GM18511 (cell line): ENCODE measurements around the gene ABLIM1.

Experiments
- ATAC-seq: cut with Tn5 transposase; IDR thresholded peaks from one replicate; pipeline ENCODE4 v1.9.1; 2021; ENCODE audit warnings: mild to moderate bottlenecking, moderate library complexity; ENCODE audit not compliant: unreplicated experiment

ABLIM1 gene

DNA sequence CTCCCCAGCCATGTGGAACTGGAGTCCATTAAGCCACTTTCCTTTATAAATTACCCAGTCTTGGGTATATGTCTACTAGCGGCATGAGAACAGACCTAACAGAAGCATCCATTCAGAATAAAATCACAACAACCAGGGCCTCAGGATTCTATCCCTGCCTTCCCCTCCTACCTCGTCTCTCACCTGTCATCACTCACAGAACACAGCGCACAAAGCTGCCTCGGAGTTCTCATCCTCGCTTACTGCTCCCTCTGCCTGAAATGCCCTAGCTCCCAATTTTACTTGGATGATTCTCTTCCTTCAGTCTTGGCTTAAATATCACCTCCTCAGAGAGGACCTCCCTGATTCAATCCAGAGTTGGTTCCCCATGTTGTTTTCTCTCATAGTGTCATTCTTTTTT, 183.1 kb downstream of the ABLIM1 start:
- ATAC-seq, result no peak

DNA sequence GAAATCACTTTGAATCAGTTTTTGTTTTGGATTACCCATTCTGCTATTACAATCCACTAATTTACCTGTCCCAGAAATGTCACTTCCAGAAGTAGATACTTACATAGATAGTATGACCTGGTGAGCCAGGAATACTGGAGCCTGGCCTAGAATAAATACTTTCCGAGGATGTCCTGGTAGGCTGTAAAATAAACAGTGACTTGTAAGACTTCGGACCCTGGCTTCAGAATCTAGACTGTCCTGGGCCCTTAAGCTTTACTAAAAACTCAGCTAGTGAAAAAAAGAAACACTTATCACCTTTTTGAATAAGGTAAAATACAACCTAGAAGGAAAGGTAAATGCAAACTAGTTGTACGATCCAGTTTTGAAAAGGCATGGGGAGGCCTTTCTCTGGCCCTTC, 184.3 kb downstream of the ABLIM1 start:
- no peak for ATAC-seq

DNA sequence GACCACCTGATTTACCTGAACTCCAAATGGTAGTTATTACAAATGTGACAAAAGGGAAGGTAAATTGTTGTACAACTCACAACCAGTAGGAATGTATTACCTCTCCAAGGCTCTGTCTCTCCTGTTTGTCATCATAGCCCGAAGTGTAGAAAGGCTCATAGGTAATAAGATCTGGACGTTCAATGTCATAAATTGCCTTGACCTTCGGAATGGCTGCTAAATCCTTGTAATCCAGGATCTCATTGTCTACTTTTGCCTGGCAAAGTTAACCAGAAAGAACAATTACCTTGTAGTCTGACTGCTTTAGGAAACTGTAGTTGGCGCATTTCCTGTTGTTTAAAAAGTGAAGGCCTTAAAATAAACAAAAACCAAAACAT, 185.2 kb downstream of the ABLIM1 start:
- ATAC-seq, result no peak

DNA sequence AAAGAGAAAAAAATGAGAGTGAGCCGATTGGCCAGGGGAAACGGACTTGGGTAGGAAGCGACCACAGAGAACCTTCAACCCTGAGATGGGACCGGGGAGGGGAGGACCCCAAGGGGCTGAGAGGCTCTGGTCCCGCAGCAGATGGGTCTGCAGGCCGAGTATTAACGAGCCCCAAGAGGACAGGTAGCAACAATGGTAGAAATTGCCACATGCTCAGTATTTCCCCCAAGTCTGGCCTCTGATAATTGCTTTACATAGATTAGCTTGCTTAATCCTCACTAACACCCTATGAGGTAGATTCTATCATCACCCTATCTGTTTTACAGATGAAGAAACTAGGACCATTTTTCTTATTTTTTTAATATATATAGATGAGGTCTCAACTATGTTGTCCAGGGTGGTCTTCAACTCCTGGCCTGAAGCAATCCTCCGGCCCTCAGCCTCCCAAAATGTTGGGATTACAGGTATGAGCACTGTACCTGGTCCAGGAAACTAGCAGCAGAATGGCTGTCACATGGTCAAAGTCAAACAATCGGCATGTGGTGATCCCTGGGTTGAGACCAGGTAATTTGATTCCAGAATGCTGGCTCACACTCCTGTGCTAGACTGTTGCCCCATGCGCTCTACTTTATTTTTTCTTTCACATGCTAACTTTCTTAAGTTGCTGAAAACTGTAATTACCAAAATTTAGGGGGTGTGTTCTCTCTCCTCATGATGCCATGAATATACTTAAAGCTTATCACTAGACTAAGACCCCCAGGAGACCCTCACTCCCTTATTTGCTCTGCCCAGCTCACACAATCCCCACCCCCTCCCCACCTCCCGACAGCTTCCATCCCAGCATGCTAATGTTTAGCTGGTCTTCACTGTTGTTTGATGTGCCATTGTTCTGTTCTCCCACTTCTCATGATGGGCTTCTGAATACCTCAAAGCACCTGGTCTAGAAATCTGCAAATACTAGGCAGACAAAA, 185.9 kb downstream of the ABLIM1 start:
- peak; percentile 8 for ATAC-seq

DNA sequence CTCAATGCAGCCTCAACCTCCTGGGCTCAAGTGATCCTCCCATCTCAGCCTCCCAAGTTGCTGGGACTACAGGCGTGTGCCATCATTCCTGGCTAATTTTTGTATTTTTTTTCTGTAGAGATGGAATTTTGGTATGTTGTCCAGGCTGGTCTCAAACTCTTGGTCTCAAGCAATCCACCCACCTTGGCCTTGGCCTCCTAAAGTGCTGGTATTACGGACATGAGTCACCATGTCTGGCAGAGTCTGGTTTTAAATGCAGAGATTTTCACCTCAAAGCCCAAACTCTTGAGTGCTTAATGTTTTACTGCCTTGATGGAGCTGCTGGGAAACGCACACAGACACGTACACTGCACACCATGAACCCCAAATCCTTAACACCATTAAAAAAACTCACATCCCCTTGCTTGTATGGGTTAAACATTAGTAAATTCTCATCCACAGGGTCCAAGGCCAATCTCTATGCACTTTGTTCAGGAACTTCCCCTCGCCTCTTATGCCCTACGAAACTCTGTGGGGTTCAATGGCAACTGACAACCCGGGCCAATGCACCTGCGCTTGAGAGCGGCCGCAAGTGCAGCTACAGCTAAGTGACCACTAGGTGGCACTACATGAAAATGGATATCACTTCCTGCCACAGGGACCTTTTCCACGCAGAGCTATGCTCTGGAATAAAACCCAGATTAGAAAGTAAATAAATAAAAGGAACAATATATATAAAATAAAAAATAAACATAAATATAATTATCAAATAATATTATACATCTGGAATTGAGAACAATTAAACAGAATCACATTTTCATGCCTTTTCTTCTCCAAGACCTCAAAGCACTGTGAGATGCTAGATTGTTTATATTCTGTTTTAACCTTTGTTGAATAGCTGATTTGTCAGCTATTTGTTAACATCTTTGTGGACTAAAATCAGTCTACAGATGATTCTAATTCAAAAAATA, 186.8 kb downstream of the ABLIM1 start:
- ATAC-seq, result peak; percentile 97

DNA sequence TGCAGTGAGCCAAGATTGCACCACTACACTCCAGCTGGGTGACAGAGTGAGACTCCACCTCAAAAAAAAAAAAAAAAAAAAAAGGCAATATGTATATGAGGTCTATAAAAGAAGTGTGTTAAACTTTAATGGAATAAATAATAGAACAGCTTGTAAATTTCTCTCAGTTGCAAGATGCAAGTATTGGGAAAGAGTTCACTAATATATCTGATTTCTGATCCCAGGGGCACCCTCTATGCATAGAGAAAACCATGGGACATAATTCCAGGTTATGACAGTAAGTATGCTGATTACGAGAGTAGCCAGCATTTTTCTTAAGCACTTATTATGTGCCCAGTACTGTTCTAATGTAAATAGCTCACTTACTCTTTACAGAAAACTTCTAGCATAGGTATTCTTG, 187.7 kb downstream of the ABLIM1 start:
- ATAC-seq, result no peak

DNA sequence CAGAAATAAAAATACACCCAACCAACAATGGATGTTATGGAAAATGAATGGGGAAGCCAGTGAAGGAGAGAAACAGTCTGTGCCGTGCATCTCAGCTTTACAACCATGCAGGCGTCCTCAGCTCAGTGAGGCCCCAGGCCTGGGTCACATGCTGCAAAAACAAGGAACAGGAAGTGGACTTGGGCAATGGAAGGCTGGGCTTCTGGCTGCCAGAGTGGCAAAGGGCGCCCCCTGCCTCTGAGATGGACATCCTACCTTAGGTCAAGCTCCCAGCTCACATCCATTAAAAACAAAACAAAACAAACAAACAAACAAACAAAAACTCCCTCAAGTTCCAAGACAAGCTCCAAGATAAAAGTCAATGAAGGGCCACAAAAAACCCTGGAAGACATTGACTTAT, 199.1 kb downstream of the ABLIM1 start:
- ATAC-seq, result peak; percentile 68

DNA sequence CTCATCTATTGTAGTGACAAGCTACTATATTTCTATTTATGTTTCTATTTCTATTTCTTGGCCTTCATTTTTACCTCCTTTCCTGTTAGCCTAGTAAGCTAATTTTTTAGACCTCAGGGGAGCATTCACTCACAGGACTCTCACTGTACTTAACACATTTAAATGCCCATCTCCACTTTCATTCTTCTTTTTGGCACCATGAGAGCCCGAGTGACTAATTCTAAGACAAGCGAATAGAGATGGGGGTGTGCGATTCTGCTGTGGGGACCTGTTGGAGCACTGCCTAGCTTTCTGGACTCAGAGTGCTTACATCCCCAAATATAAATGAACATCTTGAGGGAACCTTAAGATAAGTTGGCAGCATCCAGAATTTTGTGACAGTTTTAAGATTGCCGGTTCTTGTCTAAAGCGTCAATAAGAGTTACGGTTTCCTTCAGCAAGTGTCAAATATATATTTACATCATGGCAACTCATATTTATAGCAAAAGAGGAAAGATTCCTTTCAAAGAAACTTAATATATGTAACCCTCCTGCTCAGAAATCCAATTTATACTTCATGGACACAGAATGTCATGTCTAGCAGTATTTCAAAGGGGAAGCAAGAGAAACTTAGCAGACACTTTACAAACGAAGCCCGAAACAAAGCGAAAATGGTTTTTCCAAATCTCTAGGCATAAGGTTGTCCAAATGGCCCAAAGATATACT, 199.7 kb downstream of the ABLIM1 start:
- ATAC-seq, result no peak

DNA sequence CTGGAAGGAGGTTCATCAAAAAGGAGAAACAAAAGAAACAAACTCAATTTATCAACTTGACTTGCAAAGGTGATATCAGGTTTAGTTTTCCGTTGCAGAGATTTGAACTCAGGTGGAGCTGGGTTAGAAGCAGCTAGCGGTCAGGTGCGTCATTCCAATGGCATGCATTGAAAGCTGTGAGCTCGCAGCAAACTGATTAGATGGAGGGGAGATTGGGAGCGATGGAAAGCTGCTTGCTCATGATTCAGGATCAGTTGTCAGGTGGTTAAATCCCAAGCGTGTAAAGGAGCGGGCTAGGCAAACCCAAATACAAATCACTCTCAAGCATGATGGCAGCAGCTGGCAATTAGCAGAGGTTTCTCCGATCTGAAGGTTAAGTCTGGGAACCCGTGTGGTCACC, 204.5 kb downstream of the ABLIM1 start:
- no peak for ATAC-seq

DNA sequence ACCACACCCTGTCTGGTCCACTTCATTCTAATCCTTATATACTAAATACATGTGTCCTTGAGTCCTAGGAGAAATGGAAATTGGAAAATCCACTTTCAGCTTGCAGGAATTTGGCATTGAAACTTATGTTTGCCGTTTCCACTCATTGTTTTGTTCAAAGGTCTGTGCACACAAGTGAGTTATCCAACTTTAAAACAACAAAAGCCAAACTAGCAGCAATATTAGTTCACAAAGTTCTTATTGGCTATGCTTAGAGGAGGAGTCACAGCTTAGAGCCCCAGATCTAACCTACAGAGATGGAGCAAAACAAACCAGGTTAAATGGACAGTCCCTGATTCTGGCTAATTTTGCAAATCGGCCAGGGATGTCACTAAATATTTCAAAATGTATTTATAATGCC, 209.2 kb downstream of the ABLIM1 start:
- ATAC-seq, result no peak

DNA sequence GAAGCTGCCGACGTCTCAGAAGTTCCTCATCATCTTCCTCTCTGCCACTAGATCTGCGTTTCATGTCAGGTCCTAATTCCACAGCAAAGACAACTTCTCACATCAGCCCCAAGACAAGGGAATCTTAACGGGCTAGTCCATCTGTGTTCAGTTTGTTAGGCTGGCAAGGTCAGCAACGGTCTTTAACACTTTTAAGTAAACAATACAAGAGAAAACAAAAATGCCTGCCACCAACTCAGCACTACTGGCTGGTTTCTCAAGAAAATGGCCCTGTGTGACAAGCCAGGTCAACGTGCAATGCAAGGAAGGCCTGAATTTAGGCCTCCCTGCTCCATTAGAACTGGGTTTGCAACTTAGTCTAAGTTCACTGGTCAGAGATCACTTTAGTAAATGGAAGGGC, 212.7 kb downstream of the ABLIM1 start:
- ATAC-seq, result no peak

DNA sequence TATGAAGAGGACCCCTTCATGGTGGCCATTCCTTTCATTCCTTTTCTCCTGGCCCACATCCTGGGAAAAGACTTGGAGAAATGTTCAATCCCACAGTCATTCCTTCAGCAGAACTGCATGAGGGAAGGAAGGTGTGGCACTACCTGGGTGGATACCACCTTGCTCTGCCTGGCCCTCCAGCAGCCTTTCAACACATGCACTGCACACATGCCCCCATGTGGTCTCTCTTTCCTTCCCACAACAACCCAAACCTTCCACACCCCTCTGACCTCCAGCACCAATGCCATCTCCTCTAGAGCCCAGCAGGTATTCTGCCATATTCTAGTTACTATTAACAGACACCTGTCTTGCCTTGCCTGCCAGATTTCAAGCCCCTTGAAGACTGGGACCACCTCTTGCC, 213.3 kb downstream of the ABLIM1 start:
- ATAC-seq, result no peak

DNA sequence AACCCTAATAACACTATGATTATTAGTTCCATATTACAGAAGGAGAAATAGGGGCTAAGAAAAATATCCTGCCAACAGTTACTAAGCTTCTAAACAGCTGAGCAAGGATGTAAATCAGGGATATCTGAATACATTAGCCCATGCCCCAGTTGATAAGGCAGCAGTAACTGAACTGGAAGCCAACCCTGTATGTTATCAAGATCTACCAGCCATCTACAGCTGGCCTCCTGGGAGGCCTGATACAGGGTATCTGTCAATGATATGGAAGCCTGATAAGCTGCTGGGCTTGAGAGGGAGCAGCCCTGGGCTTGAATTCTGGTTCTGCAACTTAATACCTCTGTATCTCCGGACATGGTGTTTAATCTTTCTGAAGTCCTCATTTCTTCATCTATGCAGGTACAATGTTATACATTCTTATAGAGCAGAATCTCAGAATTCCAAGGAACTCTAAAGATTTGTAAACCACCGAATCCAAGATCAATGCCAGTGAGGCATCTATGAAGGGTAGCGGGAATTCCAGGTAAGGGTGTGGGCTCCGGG, 215.9 kb downstream of the ABLIM1 start:
- no peak for ATAC-seq

DNA sequence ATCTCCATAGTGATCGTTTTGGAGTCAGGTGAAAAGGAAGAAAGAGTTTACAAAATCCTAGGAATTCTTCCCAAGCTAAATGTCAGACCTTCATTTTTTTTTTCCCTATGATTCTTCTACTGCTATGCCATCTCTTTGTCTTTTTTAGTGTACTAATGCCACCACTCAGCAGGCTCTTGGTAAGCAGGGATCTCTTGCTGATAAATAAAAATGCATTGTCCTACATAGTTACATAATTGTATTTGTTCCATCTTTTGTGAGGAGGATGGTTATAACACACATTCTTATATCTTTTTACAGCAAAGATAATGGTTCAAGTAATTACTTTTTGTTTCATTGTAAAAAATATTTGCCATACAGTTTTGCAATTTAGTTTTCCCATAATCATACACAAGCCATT, 217.0 kb downstream of the ABLIM1 start:
- ATAC-seq, result no peak

DNA sequence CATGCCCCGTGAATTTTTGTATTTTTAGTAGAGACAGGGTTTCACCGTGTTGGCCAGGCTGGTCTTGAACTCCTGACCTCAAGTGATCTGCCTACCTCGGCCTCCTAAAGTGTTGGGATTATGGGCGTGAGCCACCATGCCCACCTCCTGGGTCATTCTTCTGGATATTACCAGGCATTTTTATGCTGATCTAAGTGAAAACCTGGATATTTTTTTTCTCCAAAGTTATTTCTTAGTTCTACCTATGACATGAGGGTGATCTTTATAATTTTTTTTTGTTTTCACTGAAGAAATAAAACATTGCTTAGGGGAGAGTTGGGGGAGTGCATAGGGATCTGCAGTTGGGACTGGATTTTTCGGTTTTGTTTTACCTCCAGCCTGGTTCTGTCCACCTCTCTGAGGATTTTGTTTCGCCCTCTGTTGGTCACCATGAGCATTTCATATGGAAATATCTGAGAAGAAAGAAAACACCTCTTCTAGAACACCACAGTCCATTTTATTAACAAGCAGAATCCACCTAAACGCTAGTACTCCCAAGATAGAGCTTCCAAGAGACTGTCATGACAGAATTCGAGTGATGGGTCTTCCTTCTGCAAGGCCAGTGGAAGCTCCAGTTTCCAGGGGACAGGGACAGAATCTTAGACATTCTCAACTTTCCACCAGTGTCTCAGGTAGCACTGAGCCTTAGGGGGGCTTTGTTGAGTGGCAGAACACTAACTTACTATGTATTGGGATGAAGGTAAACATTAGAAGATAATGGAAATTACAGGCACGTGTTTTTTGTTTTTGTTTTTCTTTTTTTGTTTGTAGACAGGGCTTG, 220.4 kb downstream of the ABLIM1 start:
- ATAC-seq, result no peak

DNA sequence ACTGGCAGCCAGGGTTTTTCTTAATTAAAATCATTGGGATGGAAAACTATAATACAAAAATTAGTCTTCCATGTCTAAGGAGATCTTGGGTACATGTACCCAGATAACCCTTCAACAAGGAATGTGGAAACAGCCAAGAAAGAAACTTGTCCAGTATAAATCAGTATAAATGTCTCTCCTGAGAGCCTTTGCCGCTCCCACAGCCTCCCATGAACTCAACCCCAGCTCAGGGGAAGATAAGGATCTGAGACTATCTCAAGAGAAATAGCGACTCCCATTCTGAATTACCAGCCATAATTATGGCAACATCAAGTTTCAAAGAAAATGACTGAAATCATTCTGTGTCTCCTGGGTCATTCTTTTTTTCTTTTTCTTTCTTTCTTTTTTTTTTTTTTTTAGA, 221.1 kb downstream of the ABLIM1 start:
- ATAC-seq, result no peak

DNA sequence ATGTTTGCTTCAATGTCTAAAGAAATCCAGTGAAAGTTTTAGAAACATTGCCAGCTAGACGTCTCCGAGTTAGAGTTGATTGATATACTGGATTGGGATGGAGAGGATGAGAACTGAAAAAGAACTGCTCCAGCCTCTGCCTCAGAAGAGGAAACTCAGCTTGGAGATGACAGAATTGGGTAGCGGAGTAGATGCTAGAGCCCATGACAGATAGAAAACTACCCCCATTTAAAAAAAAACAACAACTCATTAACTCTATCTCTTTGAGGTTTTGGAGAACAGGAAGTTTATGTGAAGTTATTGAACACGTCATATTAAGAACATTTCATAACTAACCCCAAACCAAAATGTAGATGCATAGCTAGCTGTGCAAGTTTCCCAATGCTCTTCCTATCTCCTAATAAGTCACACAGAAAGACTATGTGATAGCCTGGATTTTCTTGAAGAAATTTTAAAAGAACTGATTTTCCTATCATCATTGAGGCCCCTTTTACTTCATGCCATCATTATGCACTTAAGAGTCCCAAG, 225.4 kb downstream of the ABLIM1 start:
- no peak for ATAC-seq

DNA sequence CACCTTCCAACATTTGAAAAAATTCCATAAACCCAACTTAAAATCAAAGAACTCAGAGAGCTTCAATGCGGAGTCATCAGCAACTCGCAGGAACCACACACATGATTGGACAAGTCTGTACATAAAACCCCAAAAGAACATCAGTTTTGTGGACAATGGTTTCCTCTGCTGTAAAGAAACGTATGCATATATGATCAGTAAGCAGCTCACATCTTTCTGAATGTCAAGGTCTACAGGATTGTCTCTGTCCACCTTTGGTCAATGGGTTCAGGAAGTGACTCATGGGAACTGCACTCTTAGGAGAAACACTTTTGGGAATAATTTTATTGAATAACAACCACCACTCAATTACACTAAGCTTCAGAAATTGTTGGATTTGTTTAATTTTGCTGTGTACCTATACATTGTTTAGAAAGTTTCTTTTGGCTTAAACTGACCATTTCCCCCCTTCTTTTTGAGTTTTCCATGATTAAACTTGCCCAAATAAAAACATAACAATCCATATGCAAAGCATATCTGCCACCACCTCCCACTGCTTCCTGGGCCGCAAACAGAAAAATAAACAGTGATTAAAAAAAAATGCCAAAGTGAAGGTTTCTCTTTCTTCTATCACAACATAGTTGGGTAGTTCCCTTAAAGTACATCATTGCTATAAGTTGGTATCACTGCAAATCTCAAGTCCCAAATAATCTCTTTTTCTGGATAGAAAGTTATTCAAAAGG, 226.5 kb downstream of the ABLIM1 start:
- ATAC-seq, result no peak
